Stimulated activated CD8-positive, alpha-beta memory T cell treated with anti-CD3 and anti-CD28 coated beads, Interleukin-15, amount 100 ng/mL, for 4 hours (primary cell): Measurements from ENCODE around the gene RALB.
"Not testable (repeated sequence)": the region's sequence is repeated elsewhere in the genome, so short reads cannot be mapped to it uniquely, and the experiment has no call there.

Experiments used
- DNase-seq, 2 donors: peaks; one replicate each; pipeline ENCODE4 v3.0.0-alpha.2; 2020; ENCODE audit warnings: low read depth in 2 of 2

Gene RALB

GRCh38 chr2:120293096-120294007 lies 40.7 kb downstream of the RALB start:
- no peak for DNase-seq

GRCh38 chr2:120294008-120294340 lies 41.3 kb downstream of the RALB start:
- no peak for DNase-seq

GRCh38 chr2:120298173-120298835 lies 45.7 kb downstream of the RALB start:
- DNase-seq: no peak

- no peak for DNase-seq
These were observed 46.4 kb downstream of the RALB start for GRCh38 chr2:120299004-120299403.

- DNase-seq: no peak
These were observed 46.9 kb downstream of the RALB start for GRCh38 chr2:120299561-120299960.

GRCh38 chr2:120300385-120300784 lies 47.7 kb downstream of the RALB start:
- DNase-seq: no peak

GRCh38 chr2:120301284-120301683 lies 48.6 kb downstream of the RALB start:
- DNase-seq: no peak

- no peak for DNase-seq
These were observed 49.6 kb downstream of the RALB start for GRCh38 chr2:120302301-120302700.

GRCh38 chr2:120303177-120303576 lies 50.5 kb downstream of the RALB start:
- no peak for DNase-seq

- DNase-seq: no peak
These were observed 52.6 kb downstream of the RALB start for GRCh38 chr2:120305296-120305695.

GRCh38 chr2:120305937-120306490 lies 53.4 kb downstream of the RALB start:
- no peak for DNase-seq

GRCh38 chr2:120307482-120307881 lies 54.8 kb downstream of the RALB start:
- DNase-seq: no peak

- DNase-seq: peak in 1 of 2 donors; percentile 4
These were observed 55.6 kb downstream of the RALB start for GRCh38 chr2:120308038-120308910.

GRCh38 chr2:120310136-120310535 lies 57.5 kb downstream of the RALB start:
- no peak for DNase-seq

- DNase-seq: not testable (repeated sequence)
These were observed 58.2 kb downstream of the RALB start for GRCh38 chr2:120310841-120311240.

GRCh38 chr2:120312076-120312475 lies 59.4 kb downstream of the RALB start:
- no peak for DNase-seq

- DNase-seq: peak; percentile 40 to 60
These were observed 60.4 kb downstream of the RALB start for GRCh38 chr2:120312860-120313694.

- no peak for DNase-seq
These were observed 61.3 kb downstream of the RALB start for GRCh38 chr2:120313695-120314615.

GRCh38 chr2:120314690-120315366 lies 62.2 kb downstream of the RALB start:
- no peak for DNase-seq
